HG03520 (cell line): ENCODE data around the gene SLC26A6.

Experiments
- ATAC-seq: cut with Tn5 transposase; IDR thresholded peaks from one replicate; pipeline ENCODE4 v1.9.1; 2021; ENCODE audit warnings: mild to moderate bottlenecking, moderate library complexity; ENCODE audit not compliant: unreplicated experiment

Gene SLC26A6

DNA sequence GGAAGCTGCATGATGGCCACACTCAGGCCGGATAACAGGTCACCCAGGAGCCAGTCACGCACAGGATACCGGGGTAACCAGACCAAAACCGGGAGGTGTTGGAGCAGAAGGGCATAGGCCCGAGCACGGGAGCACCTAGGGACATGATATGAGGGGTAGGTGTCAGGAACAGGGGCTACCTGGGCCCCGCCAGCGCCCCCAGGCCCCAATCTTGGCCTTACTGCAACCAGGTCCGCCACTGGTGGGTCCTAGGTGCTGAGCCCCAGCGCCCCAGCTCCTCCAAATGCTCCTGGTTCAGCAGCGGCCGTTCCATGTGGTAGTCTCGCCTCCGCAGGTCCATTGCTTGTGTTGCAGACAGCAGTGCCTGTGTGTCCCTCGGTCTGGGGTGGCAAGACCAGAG is 2.0 kb downstream of the SLC26A6 start:
- no peak for ATAC-seq

DNA sequence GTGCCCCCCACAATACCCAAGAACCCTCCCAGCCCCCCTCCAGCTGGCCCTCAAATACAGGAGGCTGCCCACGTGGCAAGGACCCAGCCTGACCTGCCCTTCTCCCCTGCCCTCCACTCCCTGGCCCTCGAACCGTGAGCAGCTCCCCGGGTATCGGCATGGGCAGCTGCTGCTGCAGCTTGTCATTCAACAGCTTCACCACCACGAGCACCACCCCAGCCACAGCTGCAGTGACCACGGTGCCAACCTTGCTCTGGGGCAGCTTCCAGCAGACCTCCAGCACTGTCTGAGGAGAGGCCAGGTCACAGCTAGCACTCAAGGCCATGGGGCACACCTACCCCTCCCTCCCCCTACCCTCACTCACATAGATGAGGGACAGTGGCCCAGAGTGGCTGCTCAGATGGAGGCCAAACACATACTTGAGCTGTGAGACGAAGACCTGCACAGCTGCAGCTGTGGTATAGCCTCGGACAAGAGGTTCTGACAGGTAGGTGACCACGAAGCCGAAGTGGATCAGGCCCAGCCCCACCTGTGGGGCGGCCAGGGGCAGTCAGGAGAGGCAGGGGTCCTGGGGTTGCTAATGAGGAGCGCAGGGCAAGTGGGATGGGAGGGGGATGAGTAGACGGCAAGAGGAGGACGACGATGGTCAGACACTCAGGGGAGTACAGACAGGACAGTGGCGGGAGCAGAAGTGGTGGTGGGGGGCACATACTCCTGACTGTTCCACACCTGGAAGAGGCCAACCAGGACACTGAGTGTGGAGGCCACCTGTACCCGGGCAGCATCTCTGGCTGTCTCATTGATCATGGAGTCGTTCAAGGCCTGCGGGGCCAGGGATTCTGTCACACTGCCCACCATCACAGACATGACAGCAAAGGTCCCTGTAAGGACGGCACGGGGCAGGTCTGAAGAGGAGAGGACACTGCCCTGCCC is 3.5 kb downstream of the SLC26A6 start:
- ATAC-seq, result no peak

DNA sequence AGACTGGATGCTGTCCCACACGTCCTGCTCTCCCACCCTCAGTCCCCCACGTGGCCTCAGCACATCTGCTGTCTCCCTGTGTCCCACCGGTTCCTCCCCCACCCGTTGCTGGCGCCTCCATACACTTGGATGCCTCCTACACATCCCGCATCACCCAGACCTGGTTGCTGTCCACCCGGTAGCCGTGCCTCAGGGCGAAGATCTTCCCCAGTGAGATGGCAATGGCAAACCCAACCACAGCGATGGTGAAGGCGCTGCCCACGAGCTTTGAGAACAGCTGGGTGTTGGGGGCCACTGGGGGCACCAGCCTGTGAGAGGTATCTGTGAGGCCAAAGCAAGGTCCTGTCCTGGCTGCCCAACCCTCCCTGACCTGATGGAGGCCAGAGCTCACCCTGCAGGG is 4.4 kb downstream of the SLC26A6 start:
- no peak for ATAC-seq

DNA sequence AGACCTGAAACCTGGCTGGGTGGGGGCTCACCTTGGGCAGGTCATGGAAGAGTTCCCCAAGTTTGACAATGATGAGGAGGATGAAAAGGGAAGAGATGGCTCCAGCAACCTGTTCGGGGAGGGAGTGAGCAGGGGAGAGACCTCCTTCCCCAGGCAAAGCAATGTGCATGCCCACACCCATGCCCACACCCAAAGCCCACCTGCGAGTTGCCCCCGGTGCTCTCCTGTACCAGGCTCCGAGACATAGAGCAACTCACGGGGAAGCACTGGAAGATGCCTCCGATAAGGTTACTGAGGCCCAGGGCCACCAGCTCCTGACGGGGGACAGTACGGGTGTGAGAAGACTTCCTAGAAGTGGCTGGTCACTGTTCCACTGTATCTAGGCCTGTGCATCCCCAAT is 4.9 kb downstream of the SLC26A6 start:
- no peak for ATAC-seq

DNA sequence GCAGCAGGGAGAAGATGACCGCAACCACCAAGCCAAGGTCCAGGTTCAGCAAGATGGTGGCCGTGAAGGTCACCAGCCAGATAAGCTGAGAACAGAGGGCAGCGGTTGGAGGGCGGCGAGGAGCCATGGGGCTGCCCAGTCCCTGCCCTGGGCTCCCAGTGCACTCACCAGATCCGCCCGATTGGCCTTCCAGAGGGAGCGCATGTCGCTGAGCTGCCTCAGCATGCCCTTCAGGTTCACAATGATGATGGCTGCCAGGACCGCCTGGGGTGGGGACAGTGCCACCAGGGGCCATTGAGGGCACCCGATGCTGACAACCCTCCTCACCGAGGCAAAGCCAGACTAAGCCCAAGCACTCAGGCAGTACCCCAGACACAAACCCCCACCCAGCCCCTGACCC is 5.4 kb downstream of the SLC26A6 start:
- ATAC-seq, result no peak

DNA sequence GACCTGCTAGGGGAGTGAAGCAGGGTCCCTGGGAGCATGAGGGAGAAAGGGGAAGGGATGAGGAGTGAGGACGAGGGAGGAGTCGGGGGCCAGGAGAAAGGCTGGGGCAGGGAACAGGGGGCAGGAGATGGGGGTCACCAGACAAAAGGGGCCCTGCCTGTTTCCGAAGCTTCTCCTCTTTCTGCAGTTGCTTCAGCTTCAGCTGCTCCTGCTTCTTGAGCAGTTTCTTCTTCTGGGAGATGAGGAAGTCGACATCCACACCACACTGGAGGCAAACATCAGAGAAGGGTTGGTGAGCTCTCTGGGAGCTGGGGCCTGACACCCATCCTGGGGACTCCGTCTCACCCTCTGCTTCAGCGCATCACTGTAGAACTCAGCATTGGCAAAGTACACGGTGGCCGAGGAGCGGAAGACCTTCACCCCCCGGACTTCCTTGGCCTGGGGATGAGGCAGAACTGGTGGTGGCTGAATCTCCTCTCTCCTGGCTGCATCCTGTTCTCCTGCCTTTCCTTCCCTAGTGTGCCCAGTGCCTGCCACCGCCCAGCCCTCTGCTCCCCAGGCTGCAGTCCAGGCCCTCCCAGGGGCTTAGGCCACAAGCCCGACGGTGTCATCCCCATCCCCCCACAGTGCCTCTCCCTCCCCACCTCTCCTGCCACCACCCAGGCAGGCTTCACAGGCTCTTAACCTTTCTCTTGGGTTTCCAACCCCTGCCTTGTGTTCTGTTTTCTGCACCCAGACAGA is 6.8 kb downstream of the SLC26A6 start:
- ATAC-seq, result no peak

DNA sequence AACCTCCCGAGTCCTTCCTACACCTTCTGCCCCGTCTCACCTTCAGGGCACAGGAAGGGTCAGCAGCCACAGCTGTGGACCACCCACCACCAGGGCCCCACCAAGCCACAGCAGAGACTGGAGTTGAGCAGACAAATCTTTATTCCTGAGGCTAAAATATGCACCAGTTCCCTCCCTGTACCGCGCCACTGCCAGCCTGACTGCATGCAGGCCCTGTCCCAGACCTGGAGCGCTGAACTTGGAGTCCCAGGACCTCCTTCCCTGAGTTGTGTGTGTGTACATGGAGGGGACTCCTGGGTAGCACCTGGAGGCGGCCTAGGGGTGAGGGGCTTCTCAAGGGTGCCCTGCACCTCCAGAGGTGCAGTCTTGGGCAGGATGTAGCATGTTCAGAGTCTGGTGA is 9.7 kb downstream of the SLC26A6 start:
- no peak for ATAC-seq

DNA sequence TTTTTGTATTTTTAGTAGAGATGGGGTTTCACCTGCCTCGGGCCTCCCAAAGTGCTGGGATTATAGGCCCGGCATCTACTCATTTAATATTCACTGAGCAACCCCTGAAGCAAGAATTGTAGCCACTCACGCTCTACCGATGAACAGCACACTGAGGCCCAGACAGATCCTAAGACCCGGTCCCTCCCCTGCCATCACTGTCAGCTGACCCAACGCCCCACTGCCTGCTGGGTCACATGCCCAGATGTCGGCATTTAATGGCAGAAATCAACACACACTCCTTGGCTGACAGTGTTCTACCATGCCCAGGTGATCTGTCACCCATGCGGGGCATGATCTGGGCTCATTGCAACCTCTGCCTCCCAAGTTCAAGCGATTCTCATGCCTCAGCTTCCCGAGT is 10.5 kb downstream of the SLC26A6 start:
- ATAC-seq, result no peak

DNA sequence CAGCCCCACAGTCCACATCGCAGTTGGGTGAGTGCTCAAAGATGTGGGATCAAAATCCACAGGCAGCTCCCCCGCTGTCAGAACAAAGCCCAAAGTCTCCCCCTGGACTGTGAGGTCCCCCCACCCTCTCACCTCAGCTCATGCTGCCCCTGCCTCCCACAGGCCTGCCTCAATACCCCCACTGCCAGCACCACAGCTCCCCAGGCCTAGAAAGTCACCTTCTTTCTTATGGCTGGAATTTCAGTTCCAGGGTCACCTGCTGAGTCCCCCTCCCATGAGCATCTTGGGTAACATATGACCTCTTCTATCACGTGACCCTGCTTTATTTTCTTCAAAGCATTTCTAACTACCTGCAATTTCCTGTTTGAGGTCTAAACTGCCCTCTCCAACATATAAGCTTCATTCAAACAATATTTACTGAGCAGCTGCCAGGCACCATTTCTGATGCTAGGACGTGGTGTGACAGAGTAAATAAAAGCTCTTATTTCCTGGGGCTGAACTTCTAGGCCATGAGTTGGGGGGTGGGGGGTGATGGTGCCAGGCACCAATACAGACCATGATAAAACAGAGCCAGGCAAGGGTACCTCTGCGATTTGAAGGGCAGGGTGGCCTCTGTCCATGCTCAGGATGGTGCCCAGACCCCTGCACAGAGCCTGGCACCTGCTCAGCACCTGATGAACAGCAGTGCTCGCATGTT is 11.3 kb downstream of the SLC26A6 start:
- no peak for ATAC-seq

DNA sequence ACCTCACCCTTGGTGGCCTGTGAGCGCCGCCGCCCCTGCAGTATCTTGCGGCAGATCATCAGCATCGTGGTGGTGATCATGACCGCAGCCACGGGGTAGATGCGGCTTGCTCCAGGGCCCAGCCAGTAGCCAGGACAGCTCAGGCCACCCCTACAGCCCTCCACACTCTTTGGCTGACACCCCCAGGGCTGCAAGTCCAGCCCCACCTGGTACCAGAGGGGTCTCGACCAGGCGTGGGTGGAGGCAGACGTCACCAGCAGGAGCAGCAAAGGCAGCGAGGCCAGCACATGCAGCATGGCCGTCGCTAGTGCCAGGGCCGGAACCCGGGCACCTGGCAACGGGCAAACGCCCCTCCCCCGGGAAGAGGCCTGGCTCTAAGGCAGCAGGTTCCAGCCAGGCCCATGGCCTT is 13.8 kb downstream of the SLC26A6 start, which contains the start of gene TMEM89:
TSS of gene TMEM89 (minus strand) at position 309 of the 409 bp plus-strand sequence. CDS start at position 296, 13 bp downstream.
- no peak for ATAC-seq

DNA sequence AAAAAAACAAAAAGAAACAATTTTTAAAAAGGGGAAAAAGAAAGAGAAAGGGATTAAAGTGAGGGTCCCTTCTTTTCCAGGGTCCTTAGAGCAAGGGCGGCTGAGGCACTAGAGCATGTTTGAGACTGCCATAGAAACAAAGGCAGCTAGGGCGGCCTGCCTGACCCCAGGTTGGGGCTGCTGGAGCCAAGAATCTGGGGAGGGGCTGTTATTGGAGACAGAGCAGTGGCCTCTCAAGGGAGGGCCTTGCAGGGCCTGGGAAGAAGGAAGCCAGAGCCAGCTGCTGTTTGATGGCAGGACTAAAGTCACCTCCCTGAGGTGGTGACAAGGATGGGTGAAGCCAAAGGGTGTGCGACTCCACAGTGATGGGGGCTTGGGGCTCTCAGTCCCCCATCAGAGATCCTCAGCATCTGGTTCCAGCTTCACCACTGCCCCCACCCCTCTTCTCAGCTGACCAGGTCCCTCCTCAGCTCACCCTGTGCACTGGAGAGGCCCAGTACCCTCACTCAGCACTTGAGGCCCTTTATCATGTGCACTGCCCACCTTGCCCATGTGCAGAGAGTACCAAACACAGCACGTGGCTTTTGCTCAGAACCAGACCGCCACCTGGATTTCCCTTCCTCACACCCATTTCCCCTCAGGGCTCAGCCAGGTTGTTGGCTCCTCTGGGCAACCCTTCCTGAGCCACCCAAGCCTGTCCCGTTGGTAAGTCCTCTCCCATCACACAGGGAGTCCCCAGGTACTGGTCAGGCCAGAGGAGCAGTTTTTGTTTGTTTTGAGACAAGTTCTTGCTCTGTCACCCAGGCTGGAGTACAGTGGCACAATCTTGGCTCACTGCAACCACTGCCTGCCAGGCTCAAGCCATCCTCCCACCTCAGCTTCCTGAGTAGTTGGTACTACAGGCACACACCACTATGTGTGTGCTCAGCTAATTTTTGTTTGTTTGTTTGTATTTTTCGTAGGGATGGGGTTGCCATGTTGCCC is 15.4 kb downstream of the SLC26A6 start:
- no peak for ATAC-seq

DNA sequence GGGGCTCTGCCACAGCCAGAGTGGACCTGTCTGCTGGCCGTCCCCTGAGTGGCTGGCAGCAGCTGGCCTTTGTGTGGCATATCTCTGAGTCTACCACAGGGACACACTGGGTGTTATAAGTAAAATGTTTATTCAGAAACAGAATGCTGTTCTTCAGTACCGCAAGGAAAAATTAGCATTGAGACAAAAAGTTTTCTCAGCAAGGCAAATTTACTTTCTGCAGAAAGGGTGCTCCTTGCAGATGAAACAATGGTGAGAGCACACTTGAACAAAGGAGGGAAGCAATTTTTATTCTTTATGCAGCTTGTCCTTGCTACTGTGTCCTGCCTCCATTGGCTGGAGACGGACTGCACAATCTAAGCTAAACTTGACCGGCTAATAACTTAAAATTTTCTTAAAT is 17.7 kb downstream of the SLC26A6 start:
- ATAC-seq, result no peak

DNA sequence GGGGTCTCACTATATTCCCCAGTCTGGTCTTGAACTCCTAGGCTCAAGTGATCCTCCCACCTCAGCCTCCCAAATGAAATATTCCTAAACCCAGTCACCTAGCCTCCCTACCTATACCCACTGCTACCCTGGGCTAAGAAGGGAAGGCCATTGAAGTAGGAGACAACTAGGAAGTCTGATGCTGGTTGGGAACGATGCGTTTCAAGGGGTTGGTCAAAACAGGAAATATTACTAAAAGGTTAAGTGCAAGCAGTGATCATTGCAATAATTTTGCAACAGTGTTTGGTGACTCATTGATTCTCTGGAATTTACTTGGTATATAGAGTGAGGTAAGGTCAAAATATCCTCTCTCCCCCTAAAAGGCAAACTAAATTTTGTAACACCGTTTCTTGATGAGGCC is 21.2 kb downstream of the SLC26A6 start:
- ATAC-seq, result no peak

DNA sequence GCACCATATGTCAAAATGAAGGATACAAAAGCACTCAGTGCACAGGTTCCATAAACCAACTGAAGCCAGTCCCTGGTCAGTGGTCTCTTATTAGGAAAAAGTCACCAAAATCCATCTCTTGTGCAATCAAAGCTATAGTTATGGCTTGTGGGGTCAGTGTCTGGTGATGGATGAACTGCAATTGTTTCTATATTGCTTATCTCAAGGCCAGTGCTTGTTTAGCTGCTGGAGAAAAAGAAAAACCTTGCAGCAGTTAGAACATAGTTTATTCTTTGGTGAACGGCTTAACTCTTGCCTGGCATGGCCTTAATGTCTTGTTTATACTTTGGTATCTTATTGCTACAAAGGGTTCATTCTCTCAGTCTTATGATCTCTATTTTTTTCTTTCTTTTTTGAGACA is 23.0 kb downstream of the SLC26A6 start:
- ATAC-seq, result no peak

DNA sequence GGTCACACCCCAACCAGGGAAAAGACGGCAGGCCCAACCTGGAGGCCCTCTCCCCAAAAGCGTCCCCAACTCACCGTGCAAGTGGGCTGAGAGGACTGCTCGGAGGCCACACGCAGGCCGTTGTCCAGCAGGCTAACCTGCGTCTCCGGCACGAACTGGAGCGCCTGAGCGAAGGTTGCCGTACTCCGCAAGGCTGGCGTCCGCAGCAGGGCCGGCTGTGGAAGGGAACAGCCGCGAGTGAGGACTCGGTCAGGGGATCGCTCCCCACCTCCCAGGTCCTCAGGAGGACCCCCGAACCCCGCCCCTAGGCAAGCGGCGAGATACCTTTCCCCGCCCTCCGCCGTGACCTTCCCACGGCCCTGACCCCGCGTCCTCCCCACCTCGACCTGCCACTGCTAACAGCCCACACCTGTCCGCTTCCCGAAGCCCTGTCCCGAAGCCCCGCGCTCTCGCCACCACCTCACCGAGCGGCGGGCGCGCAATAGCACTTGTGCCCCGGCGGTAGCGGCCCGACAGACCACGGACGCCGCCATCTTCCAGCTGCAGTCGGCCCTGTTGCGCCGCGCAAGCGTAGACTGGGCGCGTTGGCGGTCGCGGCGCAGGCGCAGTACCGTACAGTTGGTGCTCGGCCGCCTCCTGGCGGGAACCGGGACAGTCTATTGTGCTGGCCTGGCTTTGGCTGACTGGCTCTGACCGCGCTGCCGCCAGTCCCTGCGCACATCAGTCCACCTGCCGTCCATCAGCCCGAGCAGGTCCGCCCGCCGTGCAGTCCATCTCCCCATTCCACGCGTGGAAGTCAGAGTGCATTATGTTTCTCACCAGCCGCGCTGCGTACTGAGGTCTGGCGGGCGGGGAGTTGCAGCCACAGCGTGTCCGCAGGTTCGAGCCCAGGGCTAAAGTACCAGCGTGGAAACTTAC is 25.9 kb downstream of the SLC26A6 start, which contains the start of gene UQCRC1:
TSS of gene UQCRC1 (minus strand) at position 559 of the 918 bp plus-strand sequence. CDS start at position 533, 26 bp downstream.
- ATAC-seq, result peak; percentile 97

DNA sequence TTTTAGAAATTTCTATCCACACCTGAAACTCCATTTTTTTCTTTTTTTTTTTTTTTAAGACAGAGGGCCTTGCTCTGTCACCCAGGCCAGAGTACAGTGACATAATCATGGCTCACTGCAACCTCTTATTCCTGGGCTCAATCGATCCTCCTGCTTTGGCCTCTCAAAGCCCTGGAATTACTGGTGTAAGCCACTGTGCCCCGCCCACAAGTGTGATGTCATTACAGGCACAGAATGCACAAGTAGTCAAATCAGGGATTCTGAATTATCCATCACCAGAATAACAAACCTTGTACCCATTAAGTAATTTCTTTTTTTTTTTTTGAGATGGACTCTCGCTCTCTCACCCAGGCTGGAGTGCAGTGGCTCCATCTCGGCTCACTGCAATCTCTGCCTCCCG is 27.7 kb downstream of the SLC26A6 start:
- ATAC-seq, result no peak

DNA sequence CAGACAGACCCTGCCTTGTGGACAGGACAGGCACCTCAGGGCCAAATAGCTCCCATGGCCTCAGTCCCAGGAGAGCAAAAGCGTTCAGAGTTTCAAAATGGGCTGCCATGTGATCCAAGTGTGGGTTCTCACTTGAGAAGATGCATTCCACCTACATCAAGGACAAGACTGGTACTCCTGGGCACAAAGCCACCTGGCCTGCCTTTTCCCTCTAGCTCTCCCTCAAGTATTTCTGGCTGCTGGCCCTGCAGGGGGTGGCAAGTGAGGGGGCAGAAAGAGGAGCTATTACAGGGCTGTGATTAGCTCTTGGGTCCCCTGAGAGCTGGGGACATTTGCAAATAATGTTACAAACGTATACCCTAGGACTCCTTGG is 33.7 kb downstream of the SLC26A6 start:
- no peak for ATAC-seq

DNA sequence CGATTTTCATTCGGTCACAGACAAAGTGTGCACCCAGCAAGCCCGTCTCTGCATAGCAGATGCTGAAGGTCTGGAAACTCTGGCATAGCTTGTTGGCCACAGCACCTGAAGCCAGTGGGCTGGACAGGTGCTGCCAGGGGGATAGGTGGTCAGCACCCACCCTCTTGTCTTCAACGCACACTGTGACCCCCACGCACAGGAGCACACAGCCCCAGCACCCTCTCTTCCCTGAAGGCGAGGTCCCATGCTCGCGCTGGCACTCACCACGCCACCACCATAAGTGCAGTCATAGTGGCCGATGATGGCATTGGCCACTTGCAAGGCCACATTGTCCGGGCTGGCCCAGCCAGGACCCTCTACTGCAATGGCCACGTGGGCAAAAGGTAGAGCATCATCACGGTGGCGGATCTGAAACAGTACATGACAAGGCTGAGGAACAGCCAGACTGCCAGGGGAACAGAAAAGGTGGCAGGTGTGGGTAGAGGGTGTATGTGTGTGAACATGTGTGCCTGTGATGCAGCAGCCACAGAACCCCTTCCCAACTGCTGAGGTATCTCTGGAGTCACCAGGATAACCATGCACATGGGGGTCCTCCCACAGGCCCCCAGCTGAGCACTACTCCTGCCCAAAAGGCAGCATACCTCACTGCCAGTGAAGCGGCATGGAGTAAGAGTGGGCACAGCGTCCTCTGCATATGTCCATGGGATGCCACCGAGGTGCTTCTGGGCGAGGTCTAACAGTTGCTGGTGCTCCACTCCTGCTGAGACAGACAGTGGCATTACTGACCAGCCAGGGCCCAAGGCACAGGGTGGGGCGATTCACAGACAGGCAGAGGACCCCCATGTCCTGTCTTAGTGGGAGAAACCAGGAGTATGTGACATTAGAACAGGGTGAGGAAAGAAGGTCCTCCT is 34.3 kb downstream of the SLC26A6 start:
- no peak for ATAC-seq
